ENCODE results near the gene CDH4.

Gene CDH4

GRCh38 chr20:61600016-61600415, 348.0 kb downstream of the CDH4 start:
- TF ChIP-seq REST (IDR thresholded peaks at IDR 0.05; ENCODE audit: low read depth) (no peak), NFIC (IDR thresholded peaks at IDR 0.05) (no peak), EP300 (IDR thresholded peaks at IDR 0.05; ENCODE audit: borderline replicate concordance) (no peak), RAD21 (IDR thresholded peaks at IDR 0.05; ENCODE audit: low read depth) (no peak), CEBPB (IDR thresholded peaks at IDR 0.05) (no peak), TCF12 (IDR thresholded peaks at IDR 0.05; ENCODE audit: low read depth) (no peak), MAX (IDR thresholded peaks at IDR 0.05) (no peak), TAF1 (IDR thresholded peaks at IDR 0.05; ENCODE audit: low read depth) (no peak), YY1 (IDR thresholded peaks at IDR 0.05; ENCODE audit: low read depth) (no peak), CREB1 (IDR thresholded peaks at IDR 0.05; ENCODE audit: low read depth) (no peak), EGR1 (IDR thresholded peaks at IDR 0.05) (no peak), ZBTB7A (IDR thresholded peaks at IDR 0.05; ENCODE audit: low read depth) (no peak), TEAD4 (IDR thresholded peaks at IDR 0.05) (no peak)

DNA sequence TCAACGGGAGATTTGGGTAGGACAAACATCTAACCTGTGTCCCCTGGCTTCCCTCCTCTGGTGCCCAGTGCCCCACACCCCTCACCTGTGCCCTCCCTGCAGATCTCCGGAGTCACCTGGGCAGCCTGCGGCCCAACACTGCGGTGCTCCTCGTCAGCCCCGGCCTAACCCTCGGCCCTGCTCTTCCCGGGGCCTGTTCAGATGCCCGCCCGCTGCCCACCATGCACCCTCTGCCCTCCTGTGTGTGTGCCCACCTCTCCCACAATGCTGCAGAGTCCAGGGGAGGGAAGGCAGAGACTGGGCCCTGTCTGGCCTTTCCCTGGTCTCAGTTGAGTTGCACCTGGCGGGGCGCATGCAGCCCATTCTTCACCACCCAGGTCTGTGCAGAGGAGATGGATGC, 349.3 kb downstream of the CDH4 start:
- TF ChIP-seq FOXM1 (IDR thresholded peaks at IDR 0.05; ENCODE audit: borderline replicate concordance, low read depth) (no peak), TEAD4 (IDR thresholded peaks at IDR 0.05) (no peak), EP300 (IDR thresholded peaks at IDR 0.05; ENCODE audit: borderline replicate concordance) (no peak), CEBPB (IDR thresholded peaks at IDR 0.05) (no peak), MAX (IDR thresholded peaks at IDR 0.05) (no peak), NFIC (IDR thresholded peaks at IDR 0.05) (no peak), TAF1 (IDR thresholded peaks at IDR 0.05; ENCODE audit: low read depth) (no peak), USF1 (IDR thresholded peaks at IDR 0.05) (no peak), RAD21 (IDR thresholded peaks at IDR 0.05; ENCODE audit: low read depth) (no peak), REST (IDR thresholded peaks at IDR 0.05; ENCODE audit: low read depth) (no peak), ZBTB7A (IDR thresholded peaks at IDR 0.05; ENCODE audit: low read depth) (no peak), TCF12 (IDR thresholded peaks at IDR 0.05; ENCODE audit: low read depth) (no peak), YY1 (IDR thresholded peaks at IDR 0.05; ENCODE audit: low read depth) (no peak), EGR1 (IDR thresholded peaks at IDR 0.05) (no peak), CREB1 (IDR thresholded peaks at IDR 0.05; ENCODE audit: low read depth) (no peak)

GRCh38 chr20:61601853-61602252, 349.8 kb downstream of the CDH4 start:
- TF ChIP-seq RAD21 (IDR thresholded peaks at IDR 0.05; ENCODE audit: low read depth) (no peak), TAF1 (IDR thresholded peaks at IDR 0.05; ENCODE audit: low read depth) (no peak), FOXM1 (IDR thresholded peaks at IDR 0.05; ENCODE audit: borderline replicate concordance, low read depth) (no peak), EP300 (IDR thresholded peaks at IDR 0.05; ENCODE audit: borderline replicate concordance) (no peak), CREB1 (IDR thresholded peaks at IDR 0.05; ENCODE audit: low read depth) (no peak), NFIC (IDR thresholded peaks at IDR 0.05) (no peak), CEBPB (IDR thresholded peaks at IDR 0.05) (no peak), TCF12 (IDR thresholded peaks at IDR 0.05; ENCODE audit: low read depth) (no peak), MAX (IDR thresholded peaks at IDR 0.05) (no peak), ZBTB7A (IDR thresholded peaks at IDR 0.05; ENCODE audit: low read depth) (no peak), EGR1 (IDR thresholded peaks at IDR 0.05) (no peak), REST (IDR thresholded peaks at IDR 0.05; ENCODE audit: low read depth) (no peak), TEAD4 (IDR thresholded peaks at IDR 0.05) (no peak), YY1 (IDR thresholded peaks at IDR 0.05; ENCODE audit: low read depth) (no peak), USF1 (IDR thresholded peaks at IDR 0.05) (no peak)

DNA sequence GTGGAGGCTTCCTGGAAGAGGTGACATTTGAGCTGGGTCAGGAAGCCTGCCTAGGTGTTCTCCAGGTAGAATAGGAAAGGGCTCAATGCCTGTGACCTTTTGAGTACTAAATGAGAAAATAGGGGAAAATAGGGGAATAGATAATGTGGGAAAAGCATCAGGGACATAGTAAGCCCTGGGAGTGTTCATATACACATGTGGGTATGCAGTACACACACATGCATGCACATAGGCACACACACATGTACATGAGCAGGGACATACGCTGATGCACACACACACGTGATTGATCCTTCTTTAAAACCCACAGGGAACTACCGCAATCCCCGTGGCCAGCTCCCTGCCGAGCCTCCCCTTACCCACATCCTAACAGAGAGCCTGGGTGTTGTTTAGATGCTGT, 351.7 kb downstream of the CDH4 start:
- TF ChIP-seq TCF12 (IDR thresholded peaks at IDR 0.05; ENCODE audit: low read depth) (no peak), ZBTB7A (IDR thresholded peaks at IDR 0.05; ENCODE audit: low read depth) (no peak), TAF1 (IDR thresholded peaks at IDR 0.05; ENCODE audit: low read depth) (no peak), REST (IDR thresholded peaks at IDR 0.05; ENCODE audit: low read depth) (no peak), CREB1 (IDR thresholded peaks at IDR 0.05; ENCODE audit: low read depth) (no peak), EGR1 (IDR thresholded peaks at IDR 0.05) (no peak), EP300 (IDR thresholded peaks at IDR 0.05; ENCODE audit: borderline replicate concordance) (no peak), RAD21 (IDR thresholded peaks at IDR 0.05; ENCODE audit: low read depth) (no peak), USF1 (IDR thresholded peaks at IDR 0.05) (no peak), MAX (IDR thresholded peaks at IDR 0.05) (no peak)

Data from Ishikawa (cell line).